Activated CD4-positive, CD25-positive, alpha-beta regulatory T cell (primary cell): ENCODE results near the gene HES2.
"Not testable (repeated sequence)": the region's sequence is repeated elsewhere in the genome, so short reads cannot be mapped to it uniquely, and the experiment has no call there.

ENCODE experiments used
- DNase-seq, 4 experiments: peaks; one replicate each; lab custom pipeline; 2025; lab: John Stamatoyannopoulos, UW

Gene HES2

DNA sequence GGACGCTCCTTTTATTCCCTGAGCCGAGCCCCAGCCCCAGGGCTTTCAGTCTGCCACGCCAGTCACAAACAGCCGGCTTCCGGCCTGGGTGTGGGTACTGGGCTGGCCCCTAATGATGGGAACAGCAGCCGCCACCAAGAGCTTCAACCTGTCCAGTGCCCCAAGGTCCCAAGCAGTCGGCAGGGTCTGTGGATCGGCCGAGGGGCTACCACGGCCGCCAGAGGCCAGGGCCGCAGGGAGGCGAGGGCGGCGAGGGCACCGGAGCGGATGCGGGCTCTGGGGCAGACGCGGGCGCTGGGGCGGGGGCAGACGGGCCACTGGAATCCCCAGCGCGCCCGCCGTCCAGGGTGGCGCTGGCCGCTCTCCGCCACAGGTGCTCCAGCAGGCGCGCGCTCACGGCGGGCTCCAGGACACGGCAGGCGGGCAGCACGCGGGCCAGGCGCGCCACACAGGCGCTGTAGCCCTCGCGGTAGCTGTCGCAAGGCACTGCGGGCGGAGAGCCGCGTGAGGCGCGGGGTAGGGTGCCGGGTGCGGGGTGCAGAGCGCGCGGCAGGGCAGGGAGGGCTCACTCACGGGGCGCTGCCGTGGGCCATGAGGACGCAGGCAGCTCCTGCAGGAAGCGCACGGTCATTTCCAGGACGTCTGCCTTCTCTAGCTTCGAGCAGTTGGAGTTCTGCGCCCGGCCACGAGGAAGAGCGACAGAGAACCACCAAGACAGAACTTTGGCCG, 887 bp downstream of the HES2 start:
- DNase-seq = no peak

DNA sequence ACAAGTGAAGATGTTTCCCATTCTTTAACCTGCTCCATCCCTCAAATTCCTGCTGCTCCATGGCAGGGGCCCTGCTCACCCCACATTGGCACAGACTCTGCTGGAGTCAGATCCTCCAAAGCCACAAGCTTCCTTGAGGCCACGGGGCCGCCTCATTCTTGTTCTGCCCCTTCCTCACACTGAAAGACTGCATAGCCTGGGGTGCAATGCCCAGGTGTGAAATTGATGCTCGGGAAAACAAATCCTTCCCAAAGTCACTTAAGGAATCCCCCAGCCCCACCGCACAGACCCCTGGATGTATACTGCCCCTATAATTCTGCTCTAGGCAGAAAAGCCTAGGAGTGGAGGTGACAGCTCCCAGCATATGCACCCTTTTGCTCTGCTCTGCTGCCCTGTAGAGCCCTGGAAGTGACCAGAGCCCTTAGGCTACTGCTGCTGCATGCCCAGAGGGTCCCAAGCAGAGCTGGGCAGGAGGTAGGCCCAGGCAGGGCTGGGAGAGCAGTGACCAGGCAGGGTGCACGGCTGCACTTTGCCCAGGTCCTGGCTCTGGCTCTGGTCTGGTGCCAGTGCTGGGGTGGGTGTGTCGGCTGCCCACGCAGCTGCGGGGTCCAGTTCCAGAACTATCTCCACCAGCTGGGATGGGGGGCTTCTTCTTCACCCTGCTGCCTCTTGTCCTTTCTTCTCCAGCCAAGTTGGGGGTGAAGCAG, 1.6 kb downstream of the HES2 start:
- no peak for DNase-seq

- DNase-seq = no peak
These were observed 2.8 kb downstream of the HES2 start for GRCh38 chr1:6416906-6417305.

GRCh38 chr1:6416295-6416656, 3.4 kb downstream of the HES2 start:
- no peak for DNase-seq

- DNase-seq = no peak
These were observed 4.7 kb downstream of the HES2 start for GRCh38 chr1:6414881-6415626.

DNA sequence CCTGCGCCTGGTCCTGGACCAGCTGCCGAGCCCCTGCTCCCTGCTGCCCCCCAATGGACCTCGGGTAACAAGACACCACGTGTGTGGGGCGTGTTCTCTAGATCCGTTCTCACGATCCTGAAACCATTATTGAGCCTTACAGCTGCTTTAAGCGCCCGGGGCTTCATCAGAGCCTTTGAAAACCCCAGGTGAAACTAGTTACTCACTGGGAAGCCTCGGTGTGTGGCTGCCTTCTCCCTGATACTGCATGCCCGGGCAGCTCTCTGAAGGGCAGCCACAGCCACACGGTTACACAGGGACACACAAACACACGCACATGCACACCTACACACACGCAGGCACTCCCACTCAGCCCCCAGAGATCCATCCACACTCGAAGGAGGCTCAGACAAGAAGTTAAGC, 5.3 kb downstream of the HES2 start:
- DNase-seq = no peak

- DNase-seq = no peak
These were observed 6.8 kb downstream of the HES2 start for GRCh38 chr1:6412896-6413295.

- DNase-seq = no peak
These were observed 9.3 kb downstream of the HES2 start for GRCh38 chr1:6410248-6410893.

- no peak for DNase-seq
These were observed 10.0 kb downstream of the HES2 start for GRCh38 chr1:6409733-6410132.

DNA sequence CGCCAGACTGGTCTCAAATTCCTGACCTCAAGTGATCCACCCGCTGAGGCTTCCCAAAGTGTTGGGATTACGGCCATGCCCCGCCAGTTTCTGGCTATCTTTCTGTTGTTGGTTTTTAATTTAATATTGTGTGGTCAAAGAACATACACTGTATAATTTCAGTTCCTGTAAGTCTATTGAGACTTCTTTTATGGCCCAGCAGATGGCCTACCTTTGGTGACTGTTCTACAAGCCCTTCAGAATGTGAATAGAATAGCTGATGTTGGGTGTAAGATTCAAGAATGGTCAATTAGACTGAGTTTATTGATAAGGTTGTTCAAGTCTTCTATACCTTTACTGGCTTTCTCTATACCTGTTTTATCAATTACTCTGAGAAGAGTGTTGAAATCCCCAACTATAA, 10.7 kb downstream of the HES2 start:
- DNase-seq = no peak

DNA sequence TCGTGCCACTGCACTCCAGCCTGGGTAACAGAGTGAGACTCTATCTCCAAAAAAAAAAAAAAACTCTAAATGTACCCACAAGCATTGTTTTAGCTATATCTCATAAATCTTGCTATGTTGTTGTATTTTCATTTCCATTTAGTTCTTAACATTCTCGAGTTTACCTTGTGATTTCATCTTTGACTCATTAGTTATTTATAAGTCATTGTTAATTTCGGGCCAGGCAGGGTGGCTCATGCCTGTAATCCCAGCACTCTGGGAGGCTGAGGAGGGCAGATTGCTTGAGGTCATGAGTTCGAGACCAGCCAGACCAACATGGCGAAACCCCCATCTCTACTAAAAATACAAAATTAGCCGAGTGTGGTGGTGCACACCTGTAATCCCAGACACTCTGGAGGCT, 11.7 kb downstream of the HES2 start:
- no peak for DNase-seq

- DNase-seq = no peak
These were observed 18.0 kb downstream of the HES2 start for GRCh38 chr1:6401673-6402072.

DNA sequence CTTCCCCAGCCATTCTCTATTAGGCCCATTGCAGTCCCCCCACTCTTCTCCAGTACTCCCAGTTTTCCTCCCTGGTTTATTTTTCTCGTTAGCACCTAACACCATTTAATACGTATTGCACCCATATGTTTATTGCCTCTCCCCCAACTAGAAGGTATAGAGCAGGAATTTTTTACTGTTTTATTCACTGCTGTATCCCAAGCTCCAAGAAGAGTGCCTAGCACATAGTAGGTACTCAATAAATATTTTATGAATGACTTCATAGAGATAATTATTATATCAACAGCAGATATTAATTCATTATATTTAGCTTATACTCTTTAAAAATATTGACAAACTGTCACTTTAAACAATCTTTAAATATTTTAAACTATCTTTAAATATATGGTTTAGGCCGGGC, 20.4 kb downstream of the HES2 start:
- no peak for DNase-seq

GRCh38 chr1:6397844-6398441, 21.8 kb downstream of the HES2 start:
- no peak for DNase-seq

DNA sequence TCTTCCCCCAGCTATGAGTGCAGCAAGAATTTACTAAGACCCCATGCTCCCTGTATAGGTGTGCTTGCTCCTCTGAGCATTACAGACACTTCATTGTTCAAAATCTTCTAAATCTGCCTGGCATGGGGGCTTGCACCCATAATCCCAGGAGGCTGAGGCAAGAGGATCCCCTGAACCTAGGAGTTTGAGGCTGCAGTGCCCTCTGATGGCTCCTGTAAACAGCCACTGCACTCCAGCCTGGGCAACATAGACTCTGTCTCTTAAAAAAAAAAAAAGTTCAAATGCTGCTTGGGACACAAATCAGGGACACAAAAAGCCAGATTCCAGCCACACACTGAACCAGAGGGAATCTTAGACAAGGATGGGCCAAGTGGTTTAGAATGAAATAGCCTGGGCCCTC, 22.7 kb downstream of the HES2 start:
- no peak for DNase-seq

DNA sequence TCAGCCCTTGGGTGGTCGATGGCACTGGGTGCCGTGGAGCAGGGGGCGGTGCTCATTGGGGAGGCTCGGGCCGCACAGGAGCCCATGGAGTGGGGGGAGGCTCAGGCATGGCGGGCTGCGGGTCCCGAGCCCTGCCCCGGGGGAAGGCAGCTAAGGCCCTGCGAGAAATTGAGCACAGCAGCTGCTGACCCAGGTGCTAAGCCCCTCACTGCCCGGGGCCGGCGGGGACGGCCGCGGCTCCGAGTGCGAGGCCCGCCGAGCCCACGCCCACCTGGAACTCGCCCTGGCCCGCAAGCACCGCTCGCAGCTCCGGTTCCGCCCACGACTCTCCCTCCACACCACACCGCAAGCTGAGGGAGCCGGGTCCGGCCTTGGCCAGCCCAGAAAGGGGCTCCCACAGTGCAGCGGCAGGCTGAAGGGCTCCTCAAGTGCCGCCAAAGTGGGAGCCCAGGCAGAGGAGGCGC, 23.9 kb downstream of the HES2 start:
- DNase-seq = not testable (repeated sequence)

DNA sequence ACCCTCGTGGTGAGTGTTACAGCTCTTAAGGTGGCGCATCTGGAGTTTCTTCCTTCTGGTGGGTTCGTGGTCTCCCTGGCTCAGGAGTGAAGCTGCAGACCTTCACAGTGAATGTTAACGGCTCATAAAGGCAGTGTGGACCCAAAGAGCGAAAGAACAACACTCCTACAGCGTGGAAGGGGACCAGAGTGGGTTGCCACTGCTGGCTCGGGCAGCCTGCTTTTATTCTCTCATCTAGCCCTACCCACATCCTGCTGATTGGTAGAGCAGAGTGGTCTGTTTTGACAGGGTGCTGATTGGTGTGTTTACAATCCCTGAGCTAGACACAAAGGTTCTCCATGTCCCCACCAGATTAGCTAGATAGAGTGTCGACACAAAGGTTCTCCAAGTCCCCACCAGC, 24.6 kb downstream of the HES2 start:
- not testable (repeated sequence) for DNase-seq

- DNase-seq = peak; percentile 88 to 90 (median 89)
These were observed 26.1 kb downstream of the HES2 start, which contains the start of gene ACOT7 for GRCh38 chr1:6393400-6394187. ACOT7 (minus strand) TSS chr1:6393767; CDS start chr1:6393399, 368 bp downstream.

- DNase-seq = no peak
These were observed 26.8 kb downstream of the HES2 start for GRCh38 chr1:6392809-6393399.

GRCh38 chr1:6391951-6392808, 27.5 kb downstream of the HES2 start:
- DNase-seq = no peak
